AG09319 (cell line): ENCODE results near the gene WDFY3.
A peak's percentile ranks its signal among the peaks of the same experiment; 100 is the strongest.

Experiments
- DNase-seq: peaks from one replicate; pipeline ENCODE4 v3.0.0-alpha.2; 2010; ENCODE audit warnings: low read depth; ENCODE audit errors: extremely low read depth
- CTCF ChIP-seq: IDR thresholded peaks from 2 replicates; pipeline ENCODE4 v1.5.1; 2011; ENCODE audit warnings: low read depth, mild to moderate bottlenecking, inconsistent platforms, low read length, moderate library complexity

The WDFY3 gene

GRCh38 chr4:84977396-84977795 is 10.9 kb upstream of the WDFY3 start:
- no peak for TF ChIP-seq CTCF
- no peak for DNase-seq

GRCh38 chr4:84973856-84974255 is 7.4 kb upstream of the WDFY3 start:
- TF ChIP-seq CTCF: no peak
- DNase-seq: no peak

- peak; percentile 30 for DNase-seq
- peak; percentile 30 for TF ChIP-seq CTCF
Measured at GRCh38 chr4:84971319-84971932, 4.9 kb upstream of the WDFY3 start.

GRCh38 chr4:84968925-84969324 is 2.4 kb upstream of the WDFY3 start:
- no peak for TF ChIP-seq CTCF
- no peak for DNase-seq

GRCh38 chr4:84967243-84967690 is 777 bp upstream of the WDFY3 start:
- no peak for DNase-seq
- no peak for TF ChIP-seq CTCF

GRCh38 chr4:84965553-84966381 is 723 bp downstream of the WDFY3 start:
- no peak for DNase-seq

More at GRCh38 chr4:84965553-84966381, 723 bp downstream of the WDFY3 start:
- no peak for TF ChIP-seq CTCF
